ENCODE data around the gene STK32C. TPM values are rescaled to one million over a fixed set of nuclear protein-coding genes. Genes with fewer than 3 reads are reported as not detected.

The STK32C gene
- total and polyA plus RNA-seq, 2 of the 4 experiments (the other 2 are of a cell fraction): 5.0 to 8.3 TPM

GRCh38 chr10:132339276-132339675 lies 31.5 kb upstream of the STK32C start:
- Histone ChIP-seq H3K27ac (ENCODE audit: insufficient read depth, low read length) (no peak overlapping the region), H4K91ac (ENCODE audit: insufficient read depth, low read depth, low read length) (no peak overlapping the region), H2AK5ac (ENCODE audit: low read depth, low read length) (no peak overlapping the region), H2AFZ (replicated peaks; ENCODE audit: low read length, poor library complexity) (no peak overlapping the region), H3K4ac (ENCODE audit: low read depth, low read length) (no peak overlapping the region), H2BK20ac (ENCODE audit: low read depth, low read length) (no peak overlapping the region), H2AK9ac (replicated peaks; ENCODE audit: low read depth, low read length, poor library complexity) (no peak overlapping the region), H3K23ac (ENCODE audit: low read depth, low read length) (no peak overlapping the region), H3K36me3 (ENCODE audit: control insufficient read depth, insufficient read depth, low read length) (peaks cover 22% of the 10 kb centered on the region), H3K9me1 (ENCODE audit: insufficient read depth, low read length) (no peaks in the 10 kb centered on the region), H3K27me3 (ENCODE audit: control insufficient read depth, insufficient read depth, low read length) (no peaks in the 10 kb centered on the region), H4K5ac (ENCODE audit: low read depth, low read length) (no peak overlapping the region), H4K8ac (ENCODE audit: low read depth in 2 of 2, low read length in 2 of 2) (no peak overlapping the region), H2BK5ac (ENCODE audit: low read depth, low read length, poor library complexity, severe bottlenecking) (no peak overlapping the region), H3K4me2 (ENCODE audit: low read depth, low read length) (no peak overlapping the region), H4K20me1 (ENCODE audit: insufficient read depth, low read length) (no peaks in the 10 kb centered on the region), H2BK15ac (ENCODE audit: low read depth, low read length) (no peak overlapping the region), H3K4me1 (ENCODE audit: control insufficient read depth, insufficient read depth, low read length) (no peaks in the 10 kb centered on the region), H3K56ac (ENCODE audit: extremely low read depth, insufficient read depth, low read length) (no peak overlapping the region), H3K14ac (replicated peaks; ENCODE audit: low read depth, low read length) (no peak overlapping the region), H3K18ac (ENCODE audit: low read depth, low read length) (no peak overlapping the region), H2BK120ac (ENCODE audit: low read depth, low read length) (no peak overlapping the region), H3K9me3 (ENCODE audit: control insufficient read depth, insufficient read depth, low read length) (no peaks in the 10 kb centered on the region), H3K4me3 (ENCODE audit: insufficient read depth, low read depth, low read length) (no peak overlapping the region), H3K79me1 (ENCODE audit: low read depth in 1 of 2, low read length in 2 of 2) (no peaks in the 10 kb centered on the region), H3K9ac (ENCODE audit: low read depth, low read length) (no peak overlapping the region)
- no peak for DNase-seq
- CTCF ChIA-PET: no interaction called here
- POLR2A ChIA-PET (ENCODE audit: unreplicated experiment): no interaction called here
- no peak for ATAC-seq (ENCODE audit: low read depth)
- intact Hi-C loops (cut with micrococcal nuclease) (no loop called here), in situ Hi-C loops (cut with MboI; ENCODE audit: low sequenced_read_pairs) (no loop called here), dilution Hi-C loops (cut with HindIII; ENCODE audit: low sequenced_read_pairs, unreplicated experiment) (loop anchor here (25.0 kb wide), 1 partner anchor 102 kb away; no protein-coding TSS in a partner anchor)
- TF ChIP-seq BHLHE40 (IDR thresholded peaks at IDR 0.05; ENCODE audit: low read depth, low read length): no peak
- no peak for TF ChIP-seq MAFK (IDR thresholded peaks at IDR 0.05; ENCODE audit: low read depth, low read length)
- no peak for TF ChIP-seq SMC3 (IDR thresholded peaks at IDR 0.05; ENCODE audit: low read depth, low read length)
- no peak for TF ChIP-seq FOS (IDR thresholded peaks at IDR 0.05; ENCODE audit: low read depth, low read length)
- no peak for TF ChIP-seq CEBPB (IDR thresholded peaks at IDR 0.05; ENCODE audit: low read depth, low read length)
- TF ChIP-seq ELK1 (IDR thresholded peaks at IDR 0.05; ENCODE audit: borderline replicate concordance, low read depth, low read length): no peak
- no peak for TF ChIP-seq RFX5 (IDR thresholded peaks at IDR 0.05; ENCODE audit: low read depth, low read length)
- TF ChIP-seq RCOR1 (IDR thresholded peaks at IDR 0.05; ENCODE audit: insufficient replicate concordance, low read length): no peak
- no peak for TF ChIP-seq CHD1 (IDR thresholded peaks at IDR 0.05; ENCODE audit: low read depth, low read length)
- TF ChIP-seq USF2 (IDR thresholded peaks at IDR 0.05; ENCODE audit: low read depth, low read length): no peak
- TF ChIP-seq NFE2L2 (IDR thresholded peaks at IDR 0.05; ENCODE audit: low read depth, low read length): no peak
- TF ChIP-seq MAZ (IDR thresholded peaks at IDR 0.05; ENCODE audit: borderline replicate concordance, low read depth, low read length): no peak
- no peak for TF ChIP-seq CTCF (conservative IDR thresholded peaks at IDR 0.05; ENCODE audit: low read depth, low read length)
- no peak for TF ChIP-seq POLR2A (IDR thresholded peaks at IDR 0.05; ENCODE audit: low read depth, low read length)
- no peak for TF ChIP-seq MXI1 (IDR thresholded peaks at IDR 0.05; ENCODE audit: borderline replicate concordance, low read depth, low read length)
- no TSS peak for BruUV-seq (replicated peaks)
- WGBS, 2 experiments (ENCODE audit: extremely low coverage in 2 of 2, insufficient read length in 1 of 2): 100% methylated on average over 2 of the region's 11 CpGs; no CpG with 5 or more reads in 1 of the 2 experiments
